A549 (cell line): ENCODE data around the gene RWDD2A. TPM values are rescaled to one million over a fixed set of nuclear protein-coding genes. Genes with fewer than 3 reads are reported as not detected.
A peak's percentile ranks its signal among the peaks of the same experiment; 100 is the strongest.

Source experiments
- ATAC-seq, 2 experiments: fragments of 200-7000 bp in 1 of 2; fragments of >200 bp in 1 of 2; cut with Nextera tagmentation in 1 of 2; cut with Tn5 transposase in 1 of 2; 3 replicates each; pipeline versions ENCODE4 v1.8.0 to v1.9.1; 2018 to 2020; ENCODE audit warnings: mild to moderate bottlenecking in 1 of 2, moderate library complexity in 1 of 2
- CTCF ChIA-PET: fragments of 300-600 bp; sonication (Branson Sonifier 250); formaldehyde crosslinking; extraction: SDS; loops from one replicate; lab custom pipeline; 2021; ENCODE audit warnings: antibody characterized with exemption, inconsistent platforms; lab: Yijun Ruan, JAX
- POLR2A ChIA-PET: fragments of 350-600 bp; formaldehyde crosslinking; extraction: SDS; loops from one replicate; lab custom pipeline; 2021; ENCODE audit warnings: antibody characterized with exemption, inconsistent platforms; lab: Yijun Ruan, JAX
- DNase-seq, 2 experiments: peaks; one replicate each; pipeline versions ENCODE4 v3.0.0 to v3.0.0-alpha.2; 2011 to 2016; ENCODE audit warnings: low read depth in 1 of 2, low spot score in 1 of 2
- FAIRE-seq: peaks from 2 replicates; lab custom pipeline; 2011; peaks lifted over from hg19 to GRCh38; lab: Jason Lieb, UNC
- H3K27ac ChIP-seq, 2 experiments: fragments of >200 bp; sonication (Bioruptor Twin); formaldehyde crosslinking; 3 replicates each; pipeline ENCODE4 v1.5.1; 2016 to 2017
- H3K4me1 ChIP-seq: fragments of >200 bp; sonication (Bioruptor Twin); formaldehyde crosslinking; 3 replicates; pipeline ENCODE4 v1.6.1; 2016
- H3K4me2 ChIP-seq: fragments of >200 bp; sonication (Bioruptor Twin); formaldehyde crosslinking; 3 replicates; pipeline ENCODE4 v1.6.1; 2016
- H3K4me3 ChIP-seq: fragments of >200 bp; sonication (Bioruptor Twin); formaldehyde crosslinking; 3 replicates; pipeline ENCODE4 v1.5.1; 2016
- H3K9me3 ChIP-seq: fragments of >200 bp; sonication (Bioruptor Twin); formaldehyde crosslinking; 3 replicates; pipeline ENCODE4 v1.6.1; 2016
- ATOH8 ChIP-seq: fragments of 250-450 bp; sonication (Bioruptor Pico); IDR thresholded peaks from 2 replicates; pipeline ENCODE4 v1.5.0; 2020; ENCODE audit warnings: low read depth, mild to moderate bottlenecking, moderate library complexity
- CBX2 ChIP-seq: fragments of 200-600 bp; sonication (generic); IDR thresholded peaks from 2 replicates; pipeline ENCODE4 v1.6.1; 2016; ENCODE audit warnings: low read depth, mild to moderate bottlenecking, borderline replicate concordance
- CBX8 ChIP-seq: fragments of 200-600 bp; sonication (generic); IDR thresholded peaks from 2 replicates; pipeline ENCODE4 v1.6.1; 2016
- CEBPB ChIP-seq, 2 experiments: fragments of >200 bp in 1 of 2; sonication (Bioruptor Twin) in 1 of 2; formaldehyde crosslinking in 1 of 2; IDR thresholded peaks; 2 replicates each; pipeline ENCODE4 v1.6.1; 2012 to 2016
- EHMT2 ChIP-seq: fragments of 200-600 bp; sonication (generic); IDR thresholded peaks from 2 replicates; pipeline ENCODE4 v1.6.1; 2016; ENCODE audit warnings: antibody characterized with exemption, low read depth, mild to moderate bottlenecking, moderate library complexity
- ESRRA ChIP-seq: fragments of 150-350 bp; IDR thresholded peaks from 2 replicates; pipeline ENCODE4 v1.6.1; 2014; ENCODE audit warnings: mild to moderate bottlenecking, low read length, borderline replicate concordance
- FOSL2 ChIP-seq, 2 experiments: fragments of 450-650 bp in 1 of 2; fragments of >200 bp in 1 of 2; sonication (Bioruptor Twin) in 1 of 2; formaldehyde crosslinking; IDR thresholded peaks; 2 replicates each; pipeline versions ENCODE4 v1.5.0 to v1.6.1; 2016 to 2020; ENCODE audit warnings: mild to moderate bottlenecking in 1 of 2, moderate library complexity in 1 of 2
- FOXS1 ChIP-seq: fragments of 250-450 bp; sonication (Bioruptor Pico); IDR thresholded peaks from 2 replicates; pipeline ENCODE4 v1.5.0; 2020; ENCODE audit warnings: mild to moderate bottlenecking, moderate library complexity
- GATA3 ChIP-seq: IDR thresholded peaks from 2 replicates; pipeline ENCODE4 v1.6.1; 2012; ENCODE audit warnings: borderline replicate concordance
- HDAC2 ChIP-seq: fragments of 200-600 bp; sonication (generic); IDR thresholded peaks from 2 replicates; pipeline ENCODE4 v1.6.1; 2016
- HMGXB4 ChIP-seq: fragments of 250-450 bp; sonication (Bioruptor Pico); IDR thresholded peaks from 2 replicates; pipeline ENCODE4 v1.5.0; 2021; ENCODE audit warnings: mild to moderate bottlenecking, moderate library complexity, borderline replicate concordance
- JUNB ChIP-seq: fragments of >200 bp; sonication (Bioruptor Twin); formaldehyde crosslinking; IDR thresholded peaks from 2 replicates; pipeline ENCODE4 v1.6.1; 2016
- KDM1A ChIP-seq: fragments of 200-600 bp; sonication (generic); IDR thresholded peaks from 2 replicates; pipeline ENCODE4 v1.6.1; 2016; ENCODE audit warnings: low read depth, mild to moderate bottlenecking
- KDM5A ChIP-seq: fragments of 200-600 bp; sonication (generic); IDR thresholded peaks from 2 replicates; pipeline ENCODE4 v1.6.1; 2016; ENCODE audit warnings: antibody characterized with exemption, mild to moderate bottlenecking
- MAX ChIP-seq: IDR thresholded peaks from 2 replicates; pipeline ENCODE4 v1.6.1; 2012
- MAZ ChIP-seq: fragments of 150-350 bp; IDR thresholded peaks from 2 replicates; pipeline ENCODE4 v1.6.1; 2014; ENCODE audit warnings: antibody characterized with exemption, low read depth, low read length, borderline replicate concordance
- MYC ChIP-seq: IDR thresholded peaks from 2 replicates; pipeline ENCODE4 v1.6.1; 2012; ENCODE audit warnings: mild to moderate bottlenecking, inconsistent platforms, low read length, improper control_type of control experiment, borderline replicate concordance
- PBX3 ChIP-seq: IDR thresholded peaks from 2 replicates; pipeline ENCODE4 v1.6.1; 2012
- PHF8 ChIP-seq: fragments of 200-600 bp; sonication (generic); IDR thresholded peaks from 2 replicates; pipeline ENCODE4 v1.6.1; 2016; ENCODE audit warnings: low read depth, mild to moderate bottlenecking, antibody characterized with exemption, moderate library complexity, borderline replicate concordance
- POLR2AphosphoS2 ChIP-seq: conservative IDR thresholded peaks from 2 replicates; pipeline ENCODE4 v1.6.1; 2012; ENCODE audit warnings: low read length, improper control_type of control experiment, inconsistent platforms
- RCOR1 ChIP-seq: fragments of 150-350 bp; IDR thresholded peaks from 2 replicates; pipeline ENCODE4 v1.6.1; 2014; ENCODE audit warnings: antibody characterized with exemption, low read length, low read depth
- SMC3 ChIP-seq: fragments of >200 bp; sonication (Bioruptor Twin); formaldehyde crosslinking; IDR thresholded peaks from 3 replicates; pipeline ENCODE4 v1.6.1; 2018; ENCODE audit warnings: inconsistent platforms
- ZC3H11A ChIP-seq: fragments of 450-650 bp; IDR thresholded peaks from 2 replicates; pipeline ENCODE4 v1.6.1; 2014; ENCODE audit warnings: antibody characterized with exemption, mild to moderate bottlenecking
- ZFP36 ChIP-seq: fragments of 450-650 bp; IDR thresholded peaks from 2 replicates; pipeline ENCODE4 v1.6.1; 2014; ENCODE audit warnings: borderline replicate concordance; ENCODE audit not compliant: partially characterized antibody
- WGBS: methylation state at CpG from one replicate; pipeline ENCODE4 v1.1.6; 2017; ENCODE audit errors: missing lambda C conversion rate; 5-methylcytosine and 5-hydroxymethylcytosine counted together
- polyA plus RNA-seq, 4 experiments: library from polyadenylated mRNA; depleted of rRNA in 3 of 4; stranded (reverse); fragments of >200 nt; fragmentation: RNase III in 1 of 4; extraction: RNeasy Plus Mini Kit Qiagen cat#74134 plus additional on column Dnase treatment in 1 of 4; gene quantifications; 2 replicates in 3 of 4; 3 replicates in 1 of 4; pipeline ENCODE4 v1.2.3, GENCODE V29; 2011 to 2017

The RWDD2A gene
- polyA plus RNA-seq, 2 of the 4 experiments (the other 2 are of a cell fraction): 2.2 to 4.7 TPM

GRCh38 chr6:83182114-83182513 lies 11.0 kb upstream of the RWDD2A start:
- peaks cover 14% of the 10 kb centered on the region; the same call in 2 of the 3 replicates for H3K4me1 ChIP-seq
- CTCF ChIA-PET: no interaction called here
- DNase-seq (no peak), FAIRE-seq (no peak), ATAC-seq (no peak)
- no peak for TF ChIP-seq GATA3
- TF ChIP-seq CBX2: no peak
- TF ChIP-seq EHMT2: no peak
- no peak for TF ChIP-seq KDM1A
- no peak for TF ChIP-seq ATOH8 (CRISPR knock-in tag)
- TF ChIP-seq ZC3H11A: no peak
- TF ChIP-seq PBX3: no peak
- TF ChIP-seq PHF8: no peak
- TF ChIP-seq FOSL2 (IDR thresholded peaks at IDR 0.05): no peak
- TF ChIP-seq FOSL2 (CRISPR knock-in tag; IDR thresholded peaks at IDR 0.05): no peak
- TF ChIP-seq ZFP36: no peak
- TF ChIP-seq ESRRA: no peak
- TF ChIP-seq SMC3: no peak
- TF ChIP-seq HDAC2: no peak
- TF ChIP-seq RCOR1: no peak
- no peak for TF ChIP-seq POLR2AphosphoS2
- no peak for TF ChIP-seq KDM5A
- H3K4me2 ChIP-seq: no peak overlapping the region
- no peak overlapping the region for H3K27ac ChIP-seq
- no peak overlapping the region for H3K4me3 ChIP-seq
- POLR2A ChIA-PET: no interaction called here
- no peaks in the 10 kb centered on the region for H3K9me3 ChIP-seq
- 37% methylated on average over 1 of the region's 1 CpG for WGBS

GRCh38 chr6:83183082-83183828 lies 9.9 kb upstream of the RWDD2A start:
- FAIRE-seq: no peak
- CTCF ChIA-PET: interaction anchor here (0.6 to 4.8 kb wide), 9 partner anchors 11 to 330 kb away, joined by 3 to 27 read pairs (median 3); partner anchors contain the start of genes DOP1A and UBE3D

GRCh38 chr6:83185096-83185495 lies 8.1 kb upstream of the RWDD2A start:
- POLR2A ChIA-PET: no interaction called here
- Histone ChIP-seq H3K27ac (no peak overlapping the region), H3K4me1 (peaks cover 14% of the 10 kb centered on the region; the same call in 2 of the 3 replicates), H3K4me2 (no peak overlapping the region), H3K9me3 (no peaks in the 10 kb centered on the region), H3K4me3 (no peak overlapping the region)
- WGBS: 100% methylated on average over 2 of the region's 2 CpGs
- TF ChIP-seq FOXS1 (no peak), HMGXB4 (no peak), ZC3H11A (no peak), KDM1A (no peak), JUNB (no peak)
- CTCF ChIA-PET: interaction anchor here (0.9 to 4.8 kb wide), 3 partner anchors 36 to 1374 kb away, joined by 3 to 27 read pairs (median 4); partner anchors contain the start of genes DOP1A and UBE3D
- DNase-seq (no peak), FAIRE-seq (no peak), ATAC-seq (no peak)

More at GRCh38 chr6:83183082-83183828, 9.9 kb upstream of the RWDD2A start:
- Histone ChIP-seq H3K27ac (peak overlapping the region in 1 of 2 experiments; percentile 57; a peak in 2 of 6 replicates), H3K9me3 (no peaks in the 10 kb centered on the region), H3K4me1 (peaks cover 14% of the 10 kb centered on the region; the same call in 2 of the 3 replicates), H3K4me2 (peak overlapping the region; percentile 32), H3K4me3 (no peak overlapping the region)
- POLR2A ChIA-PET: interaction anchor here (0.8 kb wide), 1 partner anchor 10 kb away, joined by 3 read pairs; the partner anchor contains the start of genes PGM3 and RWDD2A
- 55% methylated on average over 9 of the region's 9 CpGs for WGBS
- ATAC-seq (peak; percentile 81 to 84), DNase-seq (peak in 1 of 2 experiments; percentile 33)
- TF ChIP-seq MAZ (no peak), MYC (no peak), JUNB (0 out of 2 replicates have a peak, but pooled peaks have one; percentile 7), FOSL2 (IDR thresholded peaks at IDR 0.05) (no peak), FOSL2 (CRISPR knock-in tag; IDR thresholded peaks at IDR 0.05) (peak; percentile 17; the same call in 1 of the 2 replicates), MAX (no peak), CEBPB (IDR thresholded peaks at IDR 0.05) (0 out of 4 replicates have a peak, but pooled peaks have one; percentile 14 to 24), CBX8 (no peak), ESRRA (no peak)
- TF ChIP-seq, all 56 proteins: peak for 3
